HEK293 (cell line): ENCODE results near the gene DRC3.

Experiments
- CTCF ChIA-PET: fragments of 350-600 bp; formaldehyde crosslinking; extraction: SDS; loops from one replicate; lab custom pipeline; 2021; ENCODE audit warnings: antibody characterized with exemption; lab: Yijun Ruan, JAX
- POLR2A ChIA-PET: fragments of 300-600 bp; formaldehyde crosslinking; extraction: SDS; loops from one replicate; lab custom pipeline; 2020; ENCODE audit warnings: antibody characterized with exemption, inconsistent platforms; lab: Yijun Ruan, JAX
- H3K27ac ChIP-seq: fragments of 200-500 bp; sonication (Bioruptor generic); 2 replicates; pipeline ENCODE4 v1.5.1; 2014; ENCODE audit warnings: low read depth, low read length, control low read depth, inconsistent platforms; ENCODE audit errors: extremely low read depth
- H3K36me3 ChIP-seq, 2 experiments: fragments of 200-500 bp in 1 of 2; sonication (Bioruptor generic) in 1 of 2; 1 replicate in 1 of 2; 2 replicates in 1 of 2; pipeline ENCODE4 v1.5.1; 2014 to 2017; ENCODE audit warnings: inconsistent platforms in 2 of 2, low read length in 2 of 2; ENCODE audit not compliant: control insufficient read depth in 2 of 2, insufficient read depth in 1 of 2
- H3K4me1 ChIP-seq: fragments of 200-500 bp; sonication (Bioruptor generic); 2 replicates; pipeline ENCODE4 v1.5.1; 2014; ENCODE audit warnings: mild to moderate bottlenecking, low read length, inconsistent platforms; ENCODE audit not compliant: control insufficient read depth, insufficient read depth
- H3K4me3 ChIP-seq: 2 replicates; pipeline ENCODE4 v1.5.1; 2011; ENCODE audit warnings: low read depth, mild to moderate bottlenecking, control low read depth, low read length, moderate library complexity
- H3K9me3 ChIP-seq: fragments of 200-500 bp; sonication (Bioruptor generic); 2 replicates; pipeline ENCODE4 v1.5.1; 2014; ENCODE audit warnings: low read depth, low read length, inconsistent platforms; ENCODE audit not compliant: control insufficient read depth, insufficient read depth
- ZBTB7A ChIP-seq: fragments of 450-650 bp; formaldehyde crosslinking; IDR thresholded peaks from 2 replicates; pipeline ENCODE4 v1.5.1; 2016; ENCODE audit warnings: low read depth, missing biosample characterization, missing genetic modification characterization
- ZFHX2 ChIP-seq: fragments of 450-650 bp; formaldehyde crosslinking; conservative IDR thresholded peaks from 2 replicates; pipeline ENCODE4 v1.5.1; 2016; ENCODE audit warnings: missing biosample characterization, missing genetic modification characterization
- ZIC2 ChIP-seq: fragments of 450-650 bp; formaldehyde crosslinking; IDR thresholded peaks from 2 replicates; pipeline ENCODE4 v1.5.1; 2016; ENCODE audit warnings: missing biosample characterization, missing genetic modification characterization
- ZNF112 ChIP-seq: fragments of 450-650 bp; formaldehyde crosslinking; IDR thresholded peaks from 2 replicates; pipeline ENCODE4 v1.5.0; 2017; ENCODE audit warnings: missing biosample characterization, missing genetic modification characterization
- ZNF274 ChIP-seq, 2 experiments: fragments of 200-500 bp in 1 of 2; fragments of 450-650 bp in 1 of 2; sonication (Bioruptor generic) in 1 of 2; formaldehyde crosslinking in 1 of 2; IDR thresholded peaks; 2 replicates each; pipeline versions ENCODE4 v1.5.1 to v1.6.1; 2014 to 2016; ENCODE audit warnings: borderline replicate concordance in 1 of 2, inconsistent platforms in 1 of 2, low read length in 1 of 2, missing biosample characterization in 1 of 2, missing genetic modification characterization in 1 of 2
- ZNF350 ChIP-seq: fragments of 450-650 bp; formaldehyde crosslinking; IDR thresholded peaks from 2 replicates; pipeline ENCODE4 v1.5.0; 2017; ENCODE audit warnings: missing biosample characterization, mild to moderate bottlenecking, missing genetic modification characterization
- ZNF596 ChIP-seq: fragments of 450-650 bp; IDR thresholded peaks from 2 replicates; pipeline ENCODE4 v1.5.0; 2018; ENCODE audit warnings: missing biosample characterization, mild to moderate bottlenecking, missing genetic modification characterization, moderate library complexity
- ZNF654 ChIP-seq: fragments of 450-650 bp; formaldehyde crosslinking; IDR thresholded peaks from 2 replicates; pipeline ENCODE4 v1.5.1; 2016; ENCODE audit warnings: low read depth, missing biosample characterization, missing genetic modification characterization
- ZXDB ChIP-seq: fragments of 450-650 bp; formaldehyde crosslinking; IDR thresholded peaks from 2 replicates; pipeline ENCODE4 v1.5.1; 2016; ENCODE audit warnings: missing biosample characterization, missing genetic modification characterization
- TF ChIP-seq, protein P1 (sequence below): fragments of 450-650 bp; formaldehyde crosslinking; IDR thresholded peaks from 2 replicates; pipeline ENCODE4 v1.5.1; 2016; ENCODE audit warnings: missing biosample characterization, missing genetic modification characterization, low read depth
- TF ChIP-seq, protein P2 (sequence below): fragments of 450-650 bp; formaldehyde crosslinking; IDR thresholded peaks from 2 replicates; pipeline ENCODE4 v1.5.1; 2016; ENCODE audit warnings: missing biosample characterization, missing genetic modification characterization

The DRC3 gene

GRCh38 chr17:17985555-17985954 lies 12.9 kb downstream of the DRC3 start:
- Histone ChIP-seq H3K9me3 (no peaks in the 10 kb centered on the region), H3K4me1 (no peaks in the 10 kb centered on the region), H3K36me3 (no peaks in the 10 kb centered on the region), H3K4me3 (no peak overlapping the region), H3K27ac (no peak overlapping the region)
- ChIA-PET CTCF (interaction anchor here (0.7 to 3.4 kb wide), 8 partner anchors 9 to 95 kb away, joined by 3 to 10 read pairs (median 4); partner anchors contain the start of gene DRC3), POLR2A (interaction anchor here (0.9 to 2.6 kb wide), 2 partner anchors 13 to 148 kb away, joined by 3 to 8 read pairs; partner anchors contain the start of genes DRC3 and TOM1L2)
- TF ChIP-seq ZNF654 (tag by site-specific recombination) (peak; percentile 24; the same call in 1 of the 2 replicates), ZNF112 (tag by site-specific recombination) (peak; percentile 86), ZNF274 (IDR thresholded peaks at IDR 0.05; ENCODE audit: low read length) (no peak), ZNF274 (tag by site-specific recombination; IDR thresholded peaks at IDR 0.05; ENCODE audit: borderline replicate concordance) (no peak), ZFHX2 (tag by site-specific recombination) (no peak)

- ChIA-PET CTCF (interaction anchor here (0.7 to 0.9 kb wide), 3 partner anchors 15 to 68 kb away, joined by 3 to 7 read pairs (median 3); partner anchors contain the start of gene TOM1L2), POLR2A (no interaction called here)
- Histone ChIP-seq H3K4me3 (no peak overlapping the region), H3K4me1 (no peaks in the 10 kb centered on the region), H3K36me3 (no peaks in the 10 kb centered on the region), H3K27ac (0 out of 2 replicates have a peak overlapping the region, but pooled peaks have one; percentile 41), H3K9me3 (no peaks in the 10 kb centered on the region)
- TF ChIP-seq ZNF350 (tag by site-specific recombination) (no peak), ZBTB7A (tag by site-specific recombination) (no peak), ZNF596 (tag by site-specific recombination) (no peak)
- TF ChIP-seq, protein P1, sequence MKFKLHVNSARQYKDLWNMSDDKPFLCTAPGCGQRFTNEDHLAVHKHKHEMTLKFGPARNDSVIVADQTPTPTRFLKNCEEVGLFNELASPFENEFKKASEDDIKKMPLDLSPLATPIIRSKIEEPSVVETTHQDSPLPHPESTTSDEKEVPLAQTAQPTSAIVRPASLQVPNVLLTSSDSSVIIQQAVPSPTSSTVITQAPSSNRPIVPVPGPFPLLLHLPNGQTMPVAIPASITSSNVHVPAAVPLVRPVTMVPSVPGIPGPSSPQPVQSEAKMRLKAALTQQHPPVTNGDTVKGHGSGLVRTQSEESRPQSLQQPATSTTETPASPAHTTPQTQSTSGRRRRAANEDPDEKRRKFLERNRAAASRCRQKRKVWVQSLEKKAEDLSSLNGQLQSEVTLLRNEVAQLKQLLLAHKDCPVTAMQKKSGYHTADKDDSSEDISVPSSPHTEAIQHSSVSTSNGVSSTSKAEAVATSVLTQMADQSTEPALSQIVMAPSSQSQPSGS (tag by site-specific recombination) = no peak
These were observed 14.7 kb downstream of the DRC3 start for GRCh38 chr17:17987187-17987896.

GRCh38 chr17:17987901-17988300 lies 15.2 kb downstream of the DRC3 start:
- Histone ChIP-seq H3K36me3 (no peaks in the 10 kb centered on the region), H3K9me3 (no peaks in the 10 kb centered on the region), H3K4me1 (no peaks in the 10 kb centered on the region), H3K27ac (0 out of 2 replicates have a peak overlapping the region, but pooled peaks have one; percentile 41), H3K4me3 (no peak overlapping the region)
- ChIA-PET CTCF (no interaction called here), POLR2A (no interaction called here)
- TF ChIP-seq, protein P2, sequence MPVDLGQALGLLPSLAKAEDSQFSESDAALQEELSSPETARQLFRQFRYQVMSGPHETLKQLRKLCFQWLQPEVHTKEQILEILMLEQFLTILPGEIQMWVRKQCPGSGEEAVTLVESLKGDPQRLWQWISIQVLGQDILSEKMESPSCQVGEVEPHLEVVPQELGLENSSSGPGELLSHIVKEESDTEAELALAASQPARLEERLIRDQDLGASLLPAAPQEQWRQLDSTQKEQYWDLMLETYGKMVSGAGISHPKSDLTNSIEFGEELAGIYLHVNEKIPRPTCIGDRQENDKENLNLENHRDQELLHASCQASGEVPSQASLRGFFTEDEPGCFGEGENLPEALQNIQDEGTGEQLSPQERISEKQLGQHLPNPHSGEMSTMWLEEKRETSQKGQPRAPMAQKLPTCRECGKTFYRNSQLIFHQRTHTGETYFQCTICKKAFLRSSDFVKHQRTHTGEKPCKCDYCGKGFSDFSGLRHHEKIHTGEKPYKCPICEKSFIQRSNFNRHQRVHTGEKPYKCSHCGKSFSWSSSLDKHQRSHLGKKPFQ = no peak

DNA sequence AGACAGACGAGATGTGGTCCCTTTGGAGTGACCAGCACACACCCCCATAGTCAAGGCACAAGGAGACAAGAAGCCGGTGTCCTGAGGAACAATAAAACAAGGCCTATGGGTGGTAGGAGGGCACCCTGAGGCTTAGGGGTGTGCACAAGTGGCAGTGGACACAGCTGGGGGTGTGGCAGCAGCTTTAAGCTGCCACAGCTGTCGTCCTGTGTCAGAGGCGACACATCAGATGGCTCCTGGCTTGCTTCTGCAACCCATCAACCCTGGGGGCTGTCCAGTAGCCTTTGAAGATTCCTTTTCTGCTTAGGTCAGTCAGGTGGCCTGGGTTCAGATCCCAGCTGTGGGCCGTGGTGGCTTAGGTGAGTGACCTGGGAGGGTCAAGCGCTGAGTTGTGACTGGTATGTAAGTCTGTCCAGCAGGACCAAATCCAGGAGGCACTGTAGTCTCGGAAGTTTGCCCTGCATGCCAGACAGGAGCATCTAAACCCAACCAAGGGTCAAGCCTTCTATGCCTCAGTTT lies 15.8 kb downstream of the DRC3 start:
- POLR2A ChIA-PET = no interaction called here
- peak; percentile 19; the same call in 1 of the 2 replicates for TF ChIP-seq ZIC2
- TF ChIP-seq ZXDB (tag by site-specific recombination) = no peak
- CTCF ChIA-PET = no interaction called here
- Histone ChIP-seq H3K36me3 (no peaks in the 10 kb centered on the region), H3K4me3 (no peak overlapping the region), H3K27ac (no peak overlapping the region), H3K9me3 (no peaks in the 10 kb centered on the region), H3K4me1 (no peaks in the 10 kb centered on the region)
